Jurkat, Clone E6-1 (cell line): ENCODE measurements around the gene NKD2.

Experiments used
- DNase-seq: peaks from one replicate; pipeline ENCODE4 v3.0.0-alpha.2; 2011; ENCODE audit warnings: low read depth, low spot score
- H3K4me3 ChIP-seq: 2 replicates; pipeline ENCODE4 v1.5.1; 2011; ENCODE audit warnings: mild to moderate bottlenecking, low read length, control low read depth, moderate library complexity

NKD2 gene

DNA sequence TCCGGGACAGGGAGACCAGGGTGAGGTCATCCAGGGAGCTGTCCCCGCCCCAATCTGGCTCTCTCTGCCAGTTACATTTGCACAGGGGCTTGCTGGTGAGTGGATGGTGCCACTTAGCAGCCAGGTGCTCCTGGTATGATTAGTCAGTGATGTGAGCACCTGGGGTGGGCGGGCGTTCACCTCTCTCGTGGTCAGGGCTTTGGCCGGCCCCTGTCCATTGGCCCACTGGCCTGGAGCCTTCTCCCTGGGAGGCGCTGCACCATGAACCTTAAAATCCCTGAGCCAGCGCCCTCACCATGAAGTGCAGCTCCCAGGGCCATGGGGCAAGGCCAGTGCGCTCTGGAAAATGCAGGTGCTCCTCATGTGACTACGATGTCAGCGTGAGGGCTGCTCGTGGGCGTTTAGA is 2.0 kb downstream of the NKD2 start:
- DNase-seq, result no peak

DNA sequence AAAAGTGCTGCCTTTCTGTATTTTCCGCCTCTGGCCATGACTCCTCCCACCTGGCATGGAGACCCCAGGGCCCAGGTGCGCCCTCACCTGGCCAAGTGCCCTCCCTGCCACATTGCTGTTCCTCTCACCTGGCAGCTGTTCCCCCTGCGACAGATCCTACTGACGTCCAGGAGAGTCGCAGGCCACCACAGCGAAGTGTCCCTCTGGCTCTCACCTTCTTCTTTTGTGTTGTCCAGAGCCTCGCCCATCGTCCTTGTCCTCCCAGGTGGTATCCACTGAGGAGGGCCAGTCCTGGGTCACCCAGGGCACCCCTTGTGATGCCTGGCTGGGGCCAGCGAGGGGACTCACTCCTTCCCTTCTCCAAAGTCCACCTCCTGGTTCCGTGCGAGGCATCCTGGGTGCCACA is 2.6 kb downstream of the NKD2 start:
- DNase-seq, result peak; percentile 57

More for the DNA sequence above, 2.0 kb downstream of the NKD2 start:
- no peak overlapping the region for H3K4me3 ChIP-seq

DNA sequence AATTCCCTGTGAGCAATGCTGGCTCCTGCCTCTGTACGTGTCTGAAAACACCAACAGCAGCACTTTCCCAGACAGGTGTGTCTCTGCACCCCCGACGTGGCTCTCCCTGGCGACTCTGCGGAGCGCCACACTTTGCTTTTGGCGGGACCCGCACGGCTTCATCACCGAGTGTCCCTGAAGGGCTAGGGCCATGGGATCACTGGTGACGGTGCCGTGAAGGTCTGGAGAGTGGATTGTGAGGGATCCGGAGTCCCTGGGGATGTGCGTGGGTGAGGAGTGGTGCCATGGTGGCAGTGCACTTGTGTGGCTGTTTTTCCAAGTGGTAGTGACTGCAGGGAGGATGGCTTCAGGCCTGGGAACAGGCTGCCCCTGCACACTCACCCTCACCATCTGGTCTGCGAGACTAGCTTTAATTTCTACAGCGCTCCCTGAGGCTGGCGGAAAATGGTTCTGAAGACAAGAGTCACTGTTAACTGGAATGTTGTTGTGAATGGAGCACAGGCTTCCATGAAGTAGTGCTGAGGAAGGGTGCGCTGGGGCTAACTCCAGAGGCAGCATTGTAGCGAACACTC is 3.2 kb downstream of the NKD2 start:
- H3K4me3 ChIP-seq, result no peak overlapping the region
- no peak for DNase-seq

More for the DNA sequence above, 2.6 kb downstream of the NKD2 start:
- no peak overlapping the region for H3K4me3 ChIP-seq

DNA sequence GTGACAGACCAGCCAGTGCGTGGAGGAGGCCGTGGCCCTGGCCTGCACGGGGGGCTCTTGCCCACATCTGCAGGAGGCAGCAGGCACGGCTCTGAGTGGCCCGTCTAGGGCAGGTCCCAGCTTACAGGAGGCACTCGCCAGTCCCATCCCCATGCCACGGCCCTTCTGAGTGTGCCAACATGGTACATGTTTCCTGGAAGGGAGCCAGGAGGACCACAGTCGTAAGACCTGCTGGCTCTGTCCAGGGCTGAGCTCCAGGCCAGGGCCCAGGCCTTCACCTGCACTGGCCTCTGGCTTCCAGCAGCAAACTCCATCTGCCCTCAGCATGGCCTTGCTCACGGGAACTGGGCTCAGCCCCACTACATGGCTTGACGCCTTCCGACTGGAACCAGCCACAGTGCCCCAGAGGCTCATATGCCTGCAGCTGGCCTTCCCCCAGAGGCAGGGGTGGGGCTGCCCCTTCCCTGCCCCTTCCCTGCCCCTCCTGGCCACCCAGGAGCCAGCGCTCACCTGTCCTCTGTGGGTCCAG is 3.8 kb downstream of the NKD2 start:
- H3K4me3 ChIP-seq, result no peak overlapping the region
- no peak for DNase-seq

DNA sequence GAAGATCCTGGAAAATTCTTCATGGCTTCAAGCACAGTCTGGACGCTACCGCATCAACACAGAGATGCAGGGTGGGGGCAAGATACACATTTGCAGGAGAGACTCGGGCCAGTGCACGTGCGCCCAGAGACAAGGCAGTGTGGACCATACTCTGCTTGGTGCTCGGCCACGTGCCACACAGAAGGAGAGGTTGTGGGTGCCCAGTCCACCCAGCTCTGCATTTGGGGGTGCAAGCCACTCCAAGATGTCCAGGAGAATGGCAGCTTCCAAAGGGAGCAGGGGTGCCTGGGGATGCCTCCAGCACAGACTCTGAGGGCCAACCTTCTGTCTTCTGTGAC is 4.3 kb downstream of the NKD2 start:
- no peak for DNase-seq
- no peak overlapping the region for H3K4me3 ChIP-seq

DNA sequence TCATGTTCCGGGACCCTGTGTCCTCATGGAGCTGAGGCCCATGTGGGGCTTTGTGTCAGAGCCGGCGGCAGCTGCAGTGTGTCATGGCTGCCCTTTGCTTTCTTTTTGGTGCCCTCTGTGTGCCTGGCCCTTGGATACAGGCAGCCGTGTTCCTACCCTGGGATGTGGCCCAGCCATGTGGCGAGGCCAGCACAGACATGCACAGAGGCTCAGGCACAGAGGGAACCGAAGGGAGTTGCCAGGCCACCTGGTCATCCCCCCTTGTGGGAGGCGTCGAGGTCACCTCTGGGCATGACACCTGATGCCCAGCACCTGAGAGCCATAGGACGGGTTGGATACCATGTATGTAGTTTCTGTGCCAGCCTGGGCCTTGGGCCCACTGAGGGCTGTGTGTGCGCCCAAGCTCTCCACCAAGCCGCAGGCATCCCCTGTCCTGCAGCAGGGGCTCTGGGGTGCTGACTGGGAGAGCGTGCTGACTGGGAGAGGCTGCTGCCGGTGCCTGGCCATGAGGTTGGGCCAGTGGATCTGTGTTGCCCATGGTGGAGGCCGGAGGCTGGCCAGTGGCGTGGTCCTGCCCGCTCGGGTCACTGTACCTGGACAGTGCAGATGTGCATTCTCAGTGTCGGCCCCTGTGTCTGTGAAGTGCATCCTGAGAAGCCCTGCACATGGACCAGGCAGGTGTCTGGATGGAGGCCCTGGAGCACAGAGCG is 4.8 kb downstream of the NKD2 start:
- no peak overlapping the region for H3K4me3 ChIP-seq
- no peak for DNase-seq

DNA sequence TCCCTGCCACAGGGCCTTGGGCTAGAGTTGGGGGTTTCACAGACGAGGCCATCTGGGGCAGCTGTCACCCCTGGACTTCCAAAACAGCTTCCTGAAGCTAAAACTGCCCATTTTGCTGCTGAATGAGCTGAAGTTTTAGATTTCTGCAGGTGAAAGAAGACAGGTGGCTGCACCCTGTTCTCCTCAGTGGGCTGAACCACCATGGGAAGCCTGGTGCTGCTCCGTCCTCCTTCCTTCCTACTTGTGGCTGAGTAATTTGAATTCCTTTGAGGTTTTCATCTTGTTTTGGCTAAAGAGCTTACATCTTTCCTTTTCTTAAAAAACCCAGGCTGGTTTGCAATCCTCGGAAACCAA is 5.3 kb downstream of the NKD2 start:
- no peak overlapping the region for H3K4me3 ChIP-seq
- DNase-seq, result no peak

DNA sequence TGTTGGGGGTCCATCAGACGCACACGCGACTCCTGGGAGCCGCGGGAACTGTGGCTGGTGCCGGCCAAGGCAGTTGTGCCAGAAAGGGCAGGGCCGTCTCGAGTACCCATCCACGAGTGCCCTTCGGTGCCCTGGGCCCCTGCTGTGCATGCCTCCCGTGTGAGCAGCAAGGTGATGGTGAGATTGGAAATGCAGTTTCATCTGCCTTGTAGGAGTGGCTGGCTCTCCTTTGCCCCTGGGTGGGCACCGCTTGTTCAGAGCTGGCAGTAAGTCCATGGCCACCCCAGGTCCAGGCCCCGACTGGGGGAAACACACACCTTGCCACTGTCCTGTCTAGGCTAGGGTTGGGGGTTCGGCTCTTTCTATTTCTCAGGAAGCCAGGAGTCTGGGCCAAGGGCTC is 5.7 kb downstream of the NKD2 start:
- H3K4me3 ChIP-seq, result no peak overlapping the region
- DNase-seq, result no peak

DNA sequence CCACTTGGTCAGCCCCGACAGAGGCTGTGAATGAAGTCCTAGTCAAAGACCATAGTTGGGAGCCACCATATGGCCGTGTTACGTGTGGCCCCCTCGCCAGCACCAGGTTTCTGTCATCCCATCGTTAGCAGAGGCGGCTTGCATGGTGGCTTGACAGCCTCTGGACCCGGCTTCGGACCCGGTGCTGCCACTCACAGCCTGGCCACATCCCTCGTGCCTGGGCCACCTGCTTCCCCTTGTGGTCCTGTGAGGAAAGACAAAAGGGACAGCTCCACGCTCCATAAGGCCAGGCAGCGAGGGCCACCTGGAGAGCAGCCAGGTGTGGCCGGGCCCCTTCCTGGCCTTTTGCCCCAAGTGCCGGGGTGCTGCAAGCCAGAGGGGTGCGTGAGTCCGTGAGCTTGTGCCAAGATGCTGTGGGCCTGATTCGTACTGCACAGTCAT is 6.2 kb downstream of the NKD2 start:
- no peak overlapping the region for H3K4me3 ChIP-seq
- no peak for DNase-seq

DNA sequence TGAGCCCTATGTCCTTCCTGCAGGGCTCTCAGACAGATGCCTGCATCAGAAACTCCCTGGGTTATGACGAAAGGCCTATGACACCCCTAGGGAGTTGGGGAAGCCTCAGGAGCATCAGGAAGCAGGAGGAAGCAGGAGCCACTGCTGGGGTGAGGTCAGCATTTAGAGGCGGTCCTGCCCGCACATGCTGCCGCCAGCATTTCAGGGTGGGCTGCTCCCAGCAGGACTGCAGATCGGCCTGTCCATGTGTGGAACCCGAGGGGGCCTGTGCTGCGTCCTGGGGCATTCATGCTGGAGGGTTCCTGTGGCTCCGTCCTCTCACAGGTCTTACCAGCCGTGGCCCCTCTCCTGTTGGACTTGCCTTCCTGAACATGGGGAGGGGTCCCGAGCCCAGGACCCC is 6.9 kb downstream of the NKD2 start:
- DNase-seq, result no peak
- H3K4me3 ChIP-seq, result no peak overlapping the region

DNA sequence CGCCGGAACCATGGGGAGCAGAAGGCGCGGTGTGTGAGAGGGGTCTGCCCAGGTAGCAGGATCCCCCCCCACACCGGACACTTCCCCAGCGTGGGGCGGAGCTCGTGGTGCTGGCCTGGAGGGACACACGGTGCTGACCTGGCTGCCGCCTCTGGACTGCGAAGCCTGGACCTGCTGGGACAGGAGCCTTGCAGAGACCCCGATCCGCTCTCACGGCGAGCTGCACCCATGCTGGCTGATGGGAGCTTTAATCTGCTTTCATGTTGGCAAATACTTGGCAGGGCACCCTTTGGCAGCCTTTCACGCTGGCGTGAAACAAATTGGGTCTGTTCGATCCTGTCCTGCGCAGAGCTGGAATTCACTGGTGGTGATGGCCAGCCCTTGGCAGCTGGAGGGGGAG is 7.4 kb downstream of the NKD2 start:
- DNase-seq, result no peak
- H3K4me3 ChIP-seq, result no peak overlapping the region

DNA sequence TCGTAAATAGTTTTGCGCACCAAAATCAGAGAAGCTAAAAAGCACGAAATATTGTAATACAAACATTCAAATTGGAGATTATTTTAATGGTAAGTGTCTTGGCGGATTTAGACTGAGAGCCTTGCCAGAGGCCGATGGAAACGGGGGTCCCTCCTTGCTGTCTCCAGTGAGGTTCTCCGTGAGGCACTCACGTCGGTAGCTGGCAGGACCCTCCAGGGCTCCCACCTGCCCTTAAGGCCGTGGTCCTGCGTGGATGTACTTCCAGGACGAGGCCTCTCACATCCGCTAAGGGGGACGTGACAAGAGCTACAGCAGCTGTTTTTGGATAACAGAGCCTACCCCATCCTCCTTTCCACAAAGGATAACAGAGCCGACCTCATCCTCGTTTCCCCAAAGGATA is 7.9 kb downstream of the NKD2 start:
- no peak for DNase-seq
- H3K4me3 ChIP-seq, result no peak overlapping the region

DNA sequence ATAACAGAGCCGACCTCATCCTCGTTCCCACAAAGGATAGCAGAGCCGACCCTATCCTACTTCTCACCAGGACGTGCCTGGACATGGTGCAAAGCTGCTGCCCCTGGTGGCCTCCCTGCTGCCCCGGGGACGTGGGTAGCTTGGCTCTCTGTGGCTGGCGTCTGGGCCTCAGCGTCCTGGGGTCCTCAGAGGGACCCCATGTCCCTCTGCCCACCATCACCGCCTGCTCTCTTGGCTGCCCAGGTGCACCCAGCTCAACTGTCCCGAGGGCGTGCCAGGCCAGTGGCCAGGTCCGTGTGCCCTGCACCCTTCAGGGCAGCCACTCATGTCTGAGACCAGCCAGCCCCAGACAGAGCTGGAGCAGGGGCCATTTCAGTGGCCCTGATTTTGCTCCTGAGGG is 8.5 kb downstream of the NKD2 start:
- DNase-seq, result no peak
- H3K4me3 ChIP-seq, result no peak overlapping the region

DNA sequence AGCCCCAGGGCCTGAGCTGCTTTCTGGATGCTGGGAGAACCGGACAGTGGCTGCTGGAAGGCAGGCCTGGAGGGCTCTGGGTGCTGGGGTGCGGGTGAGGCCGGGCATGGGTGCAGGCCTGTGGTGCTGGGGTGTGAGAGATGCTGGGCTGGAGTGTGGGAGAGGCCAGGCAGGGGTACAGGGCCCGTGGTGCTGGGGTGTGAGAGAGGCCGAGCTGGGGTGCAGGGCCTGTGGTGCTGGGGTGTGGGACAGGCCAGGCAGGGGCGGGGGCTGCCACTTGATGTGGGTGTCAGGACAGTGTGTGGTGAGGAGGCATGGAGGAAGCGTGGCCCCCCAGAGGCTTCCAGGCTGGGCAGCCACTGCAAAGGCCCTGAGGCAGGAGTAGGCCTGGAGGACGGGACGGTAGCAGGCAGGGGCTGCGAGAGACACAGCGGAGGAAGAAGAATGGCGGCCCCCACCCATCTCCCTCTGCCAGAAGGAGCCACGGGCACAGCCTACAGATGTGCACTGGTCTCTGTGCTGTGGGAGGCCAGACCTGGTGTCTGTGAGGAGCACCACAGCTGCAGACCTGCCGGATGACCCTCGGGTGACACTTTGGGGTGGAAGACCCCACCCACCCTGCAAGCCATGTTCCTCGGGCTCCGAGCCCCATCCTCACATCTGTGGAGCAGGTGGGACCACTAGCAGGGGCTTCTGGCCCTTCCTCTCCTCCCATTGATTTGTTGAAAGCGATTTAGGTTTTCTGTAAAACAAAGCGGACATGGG is 9.3 kb downstream of the NKD2 start:
- DNase-seq, result no peak
- no peak overlapping the region for H3K4me3 ChIP-seq

DNA sequence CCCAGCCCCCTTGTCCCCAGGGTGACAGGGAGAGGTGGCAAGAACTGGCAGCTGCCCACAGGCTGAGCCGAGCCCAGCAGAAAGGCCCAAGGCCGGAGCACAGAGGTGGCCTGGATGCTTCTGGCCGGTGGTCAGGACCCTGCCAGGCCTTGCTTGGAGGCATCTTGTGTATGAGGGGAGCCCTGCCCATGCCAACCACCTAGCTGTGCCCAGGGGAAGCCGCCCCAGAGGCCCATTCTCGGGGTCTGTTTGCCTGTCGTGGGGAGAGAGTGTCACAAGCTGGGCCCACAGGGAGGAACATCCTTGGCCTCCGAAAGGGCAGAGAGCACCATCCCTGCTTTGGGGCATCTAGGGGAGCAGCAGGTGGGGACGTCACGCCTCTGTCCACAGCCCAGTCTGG is 10.0 kb downstream of the NKD2 start:
- no peak overlapping the region for H3K4me3 ChIP-seq

DNA sequence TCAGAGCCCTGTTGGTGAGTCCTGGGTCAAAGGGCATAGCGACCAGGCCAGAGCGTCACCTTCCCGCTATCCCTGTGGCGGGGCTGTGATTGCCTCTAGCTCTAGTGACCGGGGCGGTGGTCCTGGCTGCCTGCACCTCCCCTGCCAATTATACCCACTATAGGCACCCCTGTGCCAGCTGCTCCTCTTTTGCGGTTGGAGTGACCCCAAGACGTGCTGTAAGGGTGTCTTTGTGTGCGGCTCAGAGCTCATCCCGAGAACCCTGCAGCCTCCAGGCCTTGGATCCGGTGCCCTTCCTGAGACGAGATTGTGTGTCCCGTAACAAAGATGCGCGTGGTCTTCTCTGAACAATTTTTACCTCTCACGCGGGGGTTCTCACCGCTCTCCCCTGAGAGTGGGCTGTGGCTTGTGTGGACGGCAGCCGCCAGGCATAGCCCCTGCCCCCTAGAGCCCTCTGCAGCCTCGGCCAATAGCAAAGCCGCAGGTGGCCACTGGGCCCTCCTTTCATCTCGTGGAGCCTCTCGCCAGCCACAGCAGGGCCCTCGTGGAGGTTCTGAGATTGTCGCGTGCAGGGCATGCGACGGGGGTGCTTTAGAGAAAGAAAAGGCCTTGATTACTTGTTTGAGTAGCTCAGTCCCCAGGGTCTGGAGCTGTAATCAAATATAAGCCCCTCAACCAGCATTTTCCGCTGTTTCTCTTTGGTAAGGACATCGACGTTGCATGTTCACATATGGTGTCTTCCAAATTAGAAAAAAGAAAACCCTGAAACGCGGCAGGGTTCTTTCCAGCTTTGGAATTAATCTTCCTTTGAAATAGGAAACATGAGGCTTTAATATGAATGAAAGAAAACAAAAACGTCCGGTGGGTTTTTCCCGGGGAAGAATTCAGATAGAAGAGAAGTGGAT is 10.7 kb downstream of the NKD2 start:
- DNase-seq, result no peak
- H3K4me3 ChIP-seq, result no peak overlapping the region

More for the DNA sequence above, 10.0 kb downstream of the NKD2 start:
- no peak for DNase-seq

DNA sequence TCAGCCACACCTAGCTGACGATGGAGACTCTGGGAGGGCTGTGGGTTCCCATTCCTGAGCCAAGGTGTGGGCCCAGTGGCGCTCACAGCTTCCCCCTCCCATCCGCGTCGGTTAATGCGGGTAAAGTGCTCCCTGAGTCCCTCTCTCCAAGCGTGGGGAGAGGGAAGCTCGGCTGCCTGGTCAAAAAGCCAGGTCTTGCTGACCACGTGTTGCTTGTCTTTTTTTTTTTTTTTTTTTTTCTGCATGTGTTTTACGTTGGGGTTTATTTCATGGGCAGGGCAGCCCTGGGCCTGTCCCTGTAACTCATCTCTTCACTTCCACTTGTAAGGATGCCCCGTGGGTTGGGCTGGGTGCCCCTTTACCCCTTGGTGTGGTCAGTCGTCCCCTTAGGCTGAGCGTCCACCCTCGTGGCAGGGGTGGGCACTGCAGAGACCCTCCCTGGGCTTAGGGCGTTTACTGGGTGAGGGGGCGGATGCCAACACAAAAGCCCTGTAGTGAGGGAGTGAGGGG is 11.9 kb downstream of the NKD2 start:
- DNase-seq, result no peak
- H3K4me3 ChIP-seq, result no peak overlapping the region

DNA sequence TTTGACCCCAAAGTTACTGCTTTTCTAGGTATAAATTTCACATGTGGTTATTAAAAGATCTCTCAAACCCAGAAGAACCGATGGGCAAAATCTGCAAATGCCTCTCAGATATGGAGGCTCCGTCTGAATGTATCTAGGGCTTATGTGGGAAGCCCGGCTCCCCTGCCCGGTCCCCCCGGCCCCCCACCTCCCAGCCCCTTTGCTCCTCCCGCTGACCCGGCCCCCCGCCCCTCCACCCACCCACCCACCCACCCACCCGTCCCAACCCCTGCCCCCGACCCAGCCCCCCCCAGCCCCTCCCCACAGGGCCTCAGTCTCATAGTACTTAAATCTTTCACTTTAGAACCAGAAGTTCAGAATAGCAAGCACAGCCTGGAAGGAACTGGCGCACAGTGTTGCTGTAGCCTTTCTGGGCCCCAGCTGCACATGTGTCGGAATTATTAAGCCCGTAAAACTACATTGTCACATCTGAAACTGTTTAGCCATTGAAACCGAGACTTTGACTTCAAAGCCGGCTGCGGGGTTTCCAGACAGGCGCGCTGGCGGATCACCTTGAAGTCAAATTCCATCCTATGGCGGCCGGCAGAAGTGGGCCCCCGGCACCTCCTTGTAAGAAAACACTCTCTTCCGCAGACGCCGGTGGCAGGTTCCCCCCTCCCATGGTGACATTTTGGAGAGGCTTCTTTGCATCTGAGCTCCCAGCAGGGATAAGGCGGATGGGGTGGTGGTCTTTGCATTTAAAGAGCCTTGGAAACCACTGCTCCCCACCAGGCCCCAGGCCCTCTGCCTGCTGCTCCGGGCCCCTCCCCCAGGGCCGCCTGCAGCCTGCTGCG is 12.8 kb downstream of the NKD2 start:
- DNase-seq, result no peak

More for the DNA sequence above, 12.8 kb downstream of the NKD2 start:
- no peak overlapping the region for H3K4me3 ChIP-seq
